Activated naive CD4-positive, alpha-beta T cell treated with anti-CD3 and anti-CD28 coated beads for 36 hours (primary cell): ENCODE measurements around the gene SSH2. TPM values are rescaled to one million over a fixed set of nuclear protein-coding genes. Genes with fewer than 3 reads are reported as not detected.
A peak's percentile ranks its signal among the peaks of the same experiment; 100 is the strongest.
"Not testable (repeated sequence)": the region's sequence is repeated elsewhere in the genome, so short reads cannot be mapped to it uniquely, and the experiment has no call there.

Experiments used
- CTCF ChIA-PET: fragments of 350-600 bp; sonication (Branson Sonifier 250); formaldehyde crosslinking; loops from one replicate; lab custom pipeline; 2021; ENCODE audit warnings: antibody characterized with exemption; lab: Charles Lee
- DNase-seq: peaks from one replicate; pipeline ENCODE4 v3.0.0-alpha.2; 2020
- H3K27ac Mint-ChIP-seq: one replicate; pipeline ENCODE4 v1.8.0; 2021; ENCODE audit warnings: mild to moderate bottlenecking, mixed read lengths
- H3K27me3 Mint-ChIP-seq: one replicate; pipeline ENCODE4 v1.8.0; 2021; ENCODE audit warnings: low read depth, mixed read lengths
- H3K36me3 Mint-ChIP-seq: one replicate; pipeline ENCODE4 v1.8.0; 2021; ENCODE audit warnings: low read depth, mixed read lengths
- H3K4me1 Mint-ChIP-seq: one replicate; pipeline ENCODE4 v1.8.0; 2021; ENCODE audit warnings: low read depth, mixed read lengths
- H3K4me3 Mint-ChIP-seq: one replicate; pipeline ENCODE4 v1.8.0; 2021; ENCODE audit warnings: mild to moderate bottlenecking, moderate library complexity, mixed read lengths
- H3K9me3 Mint-ChIP-seq: one replicate; pipeline ENCODE4 v1.8.0; 2021; ENCODE audit warnings: mixed read lengths
- intact Hi-C: fragments of 100-400 bp; cut with micrococcal nuclease; formaldehyde crosslinking; loops from one replicate; pipeline ENCODE4 v1.15.1; 2023
- total RNA-seq, 2 experiments: library from RNA; stranded (reverse); gene quantifications; one replicate each; pipeline ENCODE4 v1.2.3, GENCODE V29; 2021

SSH2 gene
- total RNA-seq, 2 experiments from 2014 or later: 32.4 to 35.3 TPM

- no peak for DNase-seq
- intact Hi-C loops: loop anchor here (2.0 kb wide), 1 partner anchor 21 kb away; no protein-coding TSS in a partner anchor
- no peaks in the 10 kb centered on the region for H3K9me3 Mint-ChIP-seq
- CTCF ChIA-PET: no interaction called here
- H3K4me1 Mint-ChIP-seq: peaks cover 56% of the 10 kb centered on the region
- peaks cover 7% of the 10 kb centered on the region for H3K36me3 Mint-ChIP-seq
- no peaks in the 10 kb centered on the region for H3K27me3 Mint-ChIP-seq
- no peak overlapping the region for H3K4me3 Mint-ChIP-seq
- H3K27ac Mint-ChIP-seq: peak overlapping the region; percentile 2
Observed at GRCh38 chr17:29740017-29740416, 190.0 kb downstream of the SSH2 start.

GRCh38 chr17:29734640-29735039 lies 195.4 kb downstream of the SSH2 start:
- Mint-ChIP-seq H3K9me3 (no peaks in the 10 kb centered on the region), H3K4me1 (peaks cover 41% of the 10 kb centered on the region), H3K27ac (no peak overlapping the region), H3K27me3 (no peaks in the 10 kb centered on the region), H3K4me3 (no peak overlapping the region), H3K36me3 (peaks cover 3% of the 10 kb centered on the region)
- CTCF ChIA-PET: interaction anchor here (0.6 kb wide), 1 partner anchor 11 kb away, joined by 3 read pairs; no protein-coding TSS in a partner anchor
- intact Hi-C loops: no loop called here
- DNase-seq: no peak

GRCh38 chr17:29733166-29733565 lies 196.9 kb downstream of the SSH2 start:
- H3K36me3 Mint-ChIP-seq: peaks cover 10% of the 10 kb centered on the region
- H3K4me3 Mint-ChIP-seq: no peak overlapping the region
- no peaks in the 10 kb centered on the region for H3K27me3 Mint-ChIP-seq
- no peak overlapping the region for H3K27ac Mint-ChIP-seq
- H3K4me1 Mint-ChIP-seq: peaks cover 52% of the 10 kb centered on the region
- CTCF ChIA-PET: interaction anchor here (0.9 to 1.5 kb wide), 2 partner anchors 10 to 70 kb away, joined by 4 read pairs; no protein-coding TSS in a partner anchor
- peaks cover 7% of the 10 kb centered on the region for H3K9me3 Mint-ChIP-seq
- DNase-seq: no peak
- intact Hi-C loops: no loop called here

GRCh38 chr17:29732613-29733012 lies 197.4 kb downstream of the SSH2 start:
- Mint-ChIP-seq H3K4me1 (peaks cover 55% of the 10 kb centered on the region), H3K27ac (no peak overlapping the region), H3K4me3 (no peak overlapping the region), H3K36me3 (peaks cover 13% of the 10 kb centered on the region), H3K27me3 (no peaks in the 10 kb centered on the region), H3K9me3 (peaks cover 10% of the 10 kb centered on the region)
- CTCF ChIA-PET: interaction anchor here (0.7 to 1.5 kb wide), 3 partner anchors 10 to 70 kb away, joined by 3 to 4 read pairs (median 4); no protein-coding TSS in a partner anchor
- intact Hi-C loops: no loop called here
- DNase-seq: no peak

- peaks cover 59% of the 10 kb centered on the region for H3K4me1 Mint-ChIP-seq
- intact Hi-C loops: no loop called here
- peaks cover 14% of the 10 kb centered on the region for H3K36me3 Mint-ChIP-seq
- no peaks in the 10 kb centered on the region for H3K27me3 Mint-ChIP-seq
- CTCF ChIA-PET: interaction anchor here (0.7 to 1.5 kb wide), 3 partner anchors 9 to 69 kb away, joined by 3 to 4 read pairs (median 4); no protein-coding TSS in a partner anchor
- no peak for DNase-seq
- H3K27ac Mint-ChIP-seq: peak overlapping the region; percentile 13
- no peak overlapping the region for H3K4me3 Mint-ChIP-seq
- H3K9me3 Mint-ChIP-seq: peaks cover 11% of the 10 kb centered on the region
Observed at GRCh38 chr17:29732209-29732608, 197.8 kb downstream of the SSH2 start.

GRCh38 chr17:29731589-29731929 lies 198.5 kb downstream of the SSH2 start:
- intact Hi-C loops: no loop called here

GRCh38 chr17:29728490-29728889 lies 201.5 kb downstream of the SSH2 start:
- Mint-ChIP-seq H3K27me3 (no peaks in the 10 kb centered on the region), H3K4me1 (peaks cover 71% of the 10 kb centered on the region), H3K36me3 (peaks cover 11% of the 10 kb centered on the region), H3K27ac (peak overlapping the region; percentile 90), H3K9me3 (peaks cover 14% of the 10 kb centered on the region), H3K4me3 (no peak overlapping the region)
- DNase-seq: no peak
- CTCF ChIA-PET: no interaction called here
- intact Hi-C loops: no loop called here

More at GRCh38 chr17:29731589-29731929, 198.5 kb downstream of the SSH2 start:
- CTCF ChIA-PET: no interaction called here
- Mint-ChIP-seq H3K4me1 (peaks cover 65% of the 10 kb centered on the region), H3K9me3 (peaks cover 11% of the 10 kb centered on the region), H3K4me3 (no peak overlapping the region), H3K27me3 (no peaks in the 10 kb centered on the region), H3K36me3 (peaks cover 14% of the 10 kb centered on the region), H3K27ac (no peak overlapping the region)
- no peak for DNase-seq

GRCh38 chr17:29726715-29727252 lies 203.2 kb downstream of the SSH2 start:
- CTCF ChIA-PET: interaction anchor here (0.7 to 1.6 kb wide), 3 partner anchors 15 to 88 kb away, joined by 3 to 4 read pairs (median 4); no protein-coding TSS in a partner anchor
- Mint-ChIP-seq H3K36me3 (peaks cover 11% of the 10 kb centered on the region), H3K4me3 (peak overlapping the region; percentile 25), H3K27ac (peak overlapping the region; percentile 90), H3K9me3 (peaks cover 14% of the 10 kb centered on the region), H3K4me1 (peaks cover 73% of the 10 kb centered on the region), H3K27me3 (no peaks in the 10 kb centered on the region)
- peak; percentile 47 for DNase-seq
- intact Hi-C loops: loop anchor here (1.0 kb wide), 2 partner anchors 34 to 61 kb away; no protein-coding TSS in a partner anchor

GRCh38 chr17:29725408-29725807 lies 204.6 kb downstream of the SSH2 start:
- peaks cover 83% of the 10 kb centered on the region for H3K4me1 Mint-ChIP-seq
- DNase-seq, H3K4me3 Mint-ChIP-seq, CTCF ChIA-PET, intact Hi-C loops, H3K27me3 Mint-ChIP-seq: not testable (repeated sequence)
- peaks cover 14% of the 10 kb centered on the region for H3K9me3 Mint-ChIP-seq
- peak overlapping the region; percentile 90 for H3K27ac Mint-ChIP-seq
- peaks cover 12% of the 10 kb centered on the region for H3K36me3 Mint-ChIP-seq

- peak; percentile 40 for DNase-seq
- Mint-ChIP-seq H3K27me3 (no peaks in the 10 kb centered on the region), H3K27ac (peak overlapping the region; percentile 80), H3K9me3 (peaks cover 10% of the 10 kb centered on the region), H3K36me3 (peaks cover 13% of the 10 kb centered on the region), H3K4me3 (peak overlapping the region; percentile 55), H3K4me1 (peaks cover 83% of the 10 kb centered on the region)
- intact Hi-C loops: loop anchor here (1.0 to 2.0 kb wide), 2 partner anchors 17 to 59 kb away; no protein-coding TSS in a partner anchor
- CTCF ChIA-PET: interaction anchor here (0.5 to 2.1 kb wide), 13 partner anchors 9 to 381 kb away, joined by 3 to 9 read pairs (median 3); no protein-coding TSS in a partner anchor
Observed at GRCh38 chr17:29723278-29724047, 206.6 kb downstream of the SSH2 start.

GRCh38 chr17:29722411-29723198 lies 207.4 kb downstream of the SSH2 start:
- intact Hi-C loops: loop anchor here (1.0 to 2.0 kb wide), 4 partner anchors 16 to 58 kb away; no protein-coding TSS in a partner anchor
- DNase-seq: peak; percentile 58
- H3K27ac Mint-ChIP-seq: peak overlapping the region; percentile 80
- peaks cover 83% of the 10 kb centered on the region for H3K4me1 Mint-ChIP-seq
- peak overlapping the region; percentile 55 for H3K4me3 Mint-ChIP-seq
- CTCF ChIA-PET: interaction anchor here (0.5 to 2.1 kb wide), 14 partner anchors 10 to 382 kb away, joined by 3 to 9 read pairs (median 4); no protein-coding TSS in a partner anchor
- no peaks in the 10 kb centered on the region for H3K27me3 Mint-ChIP-seq
- H3K36me3 Mint-ChIP-seq: peaks cover 8% of the 10 kb centered on the region
- H3K9me3 Mint-ChIP-seq: peaks cover 3% of the 10 kb centered on the region
